ENCODE data around the gene ENO2. TPM values are rescaled to one million over a fixed set of nuclear protein-coding genes. Genes with fewer than 3 reads are reported as not detected.

The ENO2 gene
- total and polyA plus RNA-seq, 2 experiments from 2014 or later: 43.5 to 53.5 TPM

- H3K4me3 ChIP-seq: no peak overlapping the region
- no peak overlapping the region for H3K27ac ChIP-seq (ENCODE audit: low read depth)
- H3F3A ChIP-seq (replicated peaks; ENCODE audit: low read depth): peaks cover 25% of the 10 kb centered on the region
- peaks cover 37% of the 10 kb centered on the region for H3K4me1 Mint-ChIP-seq
- TF ChIP-seq EZH2 (IDR thresholded peaks at IDR 0.05; ENCODE audit: low read depth, unreplicated experiment): no peak
- no peak for TF ChIP-seq CTCF (conservative IDR thresholded peaks at IDR 0.05; ENCODE audit: low read depth in 2 of 2)
- TF ChIP-seq ZNF331 (CRISPR knock-in tag; IDR thresholded peaks at IDR 0.05; ENCODE audit: low read depth): no peak
- no peak for TF ChIP-seq POLR2AphosphoS5 (IDR thresholded peaks at IDR 0.05; ENCODE audit: low read depth)
- TF ChIP-seq, protein P1, sequence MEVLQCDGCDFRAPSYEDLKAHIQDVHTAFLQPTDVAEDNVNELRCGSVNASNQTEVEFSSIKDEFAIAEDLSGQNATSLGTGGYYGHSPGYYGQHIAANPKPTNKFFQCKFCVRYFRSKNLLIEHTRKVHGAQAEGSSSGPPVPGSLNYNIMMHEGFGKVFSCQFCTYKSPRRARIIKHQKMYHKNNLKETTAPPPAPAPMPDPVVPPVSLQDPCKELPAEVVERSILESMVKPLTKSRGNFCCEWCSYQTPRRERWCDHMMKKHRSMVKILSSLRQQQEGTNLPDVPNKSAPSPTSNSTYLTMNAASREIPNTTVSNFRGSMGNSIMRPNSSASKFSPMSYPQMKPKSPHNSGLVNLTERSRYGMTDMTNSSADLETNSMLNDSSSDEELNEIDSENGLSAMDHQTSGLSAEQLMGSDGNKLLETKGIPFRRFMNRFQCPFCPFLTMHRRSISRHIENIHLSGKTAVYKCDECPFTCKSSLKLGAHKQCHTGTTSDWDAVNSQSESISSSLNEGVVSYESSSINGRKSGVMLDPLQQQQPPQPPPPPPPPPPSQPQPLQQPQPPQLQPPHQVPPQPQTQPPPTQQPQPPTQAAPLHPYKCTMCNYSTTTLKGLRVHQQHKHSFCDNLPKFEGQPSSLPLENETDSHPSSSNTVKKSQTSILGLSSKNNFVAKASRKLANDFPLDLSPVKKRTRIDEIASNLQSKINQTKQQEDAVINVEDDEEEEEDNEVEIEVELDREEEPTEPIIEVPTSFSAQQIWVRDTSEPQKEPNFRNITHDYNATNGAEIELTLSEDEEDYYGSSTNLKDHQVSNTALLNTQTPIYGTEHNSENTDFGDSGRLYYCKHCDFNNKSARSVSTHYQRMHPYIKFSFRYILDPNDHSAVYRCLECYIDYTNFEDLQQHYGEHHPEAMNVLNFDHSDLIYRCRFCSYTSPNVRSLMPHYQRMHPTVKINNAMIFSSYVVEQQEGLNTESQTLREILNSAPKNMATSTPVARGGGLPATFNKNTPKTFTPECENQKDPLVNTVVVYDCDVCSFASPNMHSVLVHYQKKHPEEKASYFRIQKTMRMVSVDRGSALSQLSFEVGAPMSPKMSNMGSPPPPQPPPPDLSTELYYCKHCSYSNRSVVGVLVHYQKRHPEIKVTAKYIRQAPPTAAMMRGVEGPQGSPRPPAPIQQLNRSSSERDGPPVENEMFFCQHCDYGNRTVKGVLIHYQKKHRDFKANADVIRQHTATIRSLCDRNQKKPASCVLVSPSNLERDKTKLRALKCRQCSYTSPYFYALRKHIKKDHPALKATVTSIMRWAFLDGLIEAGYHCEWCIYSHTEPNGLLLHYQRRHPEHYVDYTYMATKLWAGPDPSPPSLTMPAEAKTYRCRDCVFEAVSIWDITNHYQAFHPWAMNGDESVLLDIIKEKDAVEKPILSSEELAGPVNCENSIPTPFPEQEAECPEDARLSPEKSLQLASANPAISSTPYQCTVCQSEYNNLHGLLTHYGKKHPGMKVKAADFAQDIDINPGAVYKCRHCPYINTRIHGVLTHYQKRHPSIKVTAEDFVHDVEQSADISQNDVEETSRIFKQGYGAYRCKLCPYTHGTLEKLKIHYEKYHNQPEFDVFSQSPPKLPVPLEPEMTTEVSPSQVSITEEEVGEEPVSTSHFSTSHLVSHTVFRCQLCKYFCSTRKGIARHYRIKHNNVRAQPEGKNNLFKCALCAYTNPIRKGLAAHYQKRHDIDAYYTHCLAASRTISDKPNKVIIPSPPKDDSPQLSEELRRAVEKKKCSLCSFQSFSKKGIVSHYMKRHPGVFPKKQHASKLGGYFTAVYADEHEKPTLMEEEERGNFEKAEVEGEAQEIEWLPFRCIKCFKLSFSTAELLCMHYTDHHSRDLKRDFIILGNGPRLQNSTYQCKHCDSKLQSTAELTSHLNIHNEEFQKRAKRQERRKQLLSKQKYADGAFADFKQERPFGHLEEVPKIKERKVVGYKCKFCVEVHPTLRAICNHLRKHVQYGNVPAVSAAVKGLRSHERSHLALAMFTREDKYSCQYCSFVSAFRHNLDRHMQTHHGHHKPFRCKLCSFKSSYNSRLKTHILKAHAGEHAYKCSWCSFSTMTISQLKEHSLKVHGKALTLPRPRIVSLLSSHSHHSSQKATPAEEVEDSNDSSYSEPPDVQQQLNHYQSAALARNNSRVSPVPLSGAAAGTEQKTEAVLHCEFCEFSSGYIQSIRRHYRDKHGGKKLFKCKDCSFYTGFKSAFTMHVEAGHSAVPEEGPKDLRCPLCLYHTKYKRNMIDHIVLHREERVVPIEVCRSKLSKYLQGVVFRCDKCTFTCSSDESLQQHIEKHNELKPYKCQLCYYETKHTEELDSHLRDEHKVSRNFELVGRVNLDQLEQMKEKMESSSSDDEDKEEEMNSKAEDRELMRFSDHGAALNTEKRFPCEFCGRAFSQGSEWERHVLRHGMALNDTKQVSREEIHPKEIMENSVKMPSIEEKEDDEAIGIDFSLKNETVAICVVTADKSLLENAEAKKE (CRISPR knock-in tag; IDR thresholded peaks at IDR 0.05): no peak
- TF ChIP-seq JUNB (IDR thresholded peaks at IDR 0.05; ENCODE audit: unreplicated experiment): no peak
- no peak for TF ChIP-seq ZNF114 (CRISPR knock-in tag; IDR thresholded peaks at IDR 0.05)
- no peak for TF ChIP-seq NANOG (IDR thresholded peaks at IDR 0.05; ENCODE audit: borderline replicate concordance)
- no peak for TF ChIP-seq CREB1 (CRISPR knock-in tag; IDR thresholded peaks at IDR 0.05; ENCODE audit: low read depth)
- TF ChIP-seq, protein P2, sequence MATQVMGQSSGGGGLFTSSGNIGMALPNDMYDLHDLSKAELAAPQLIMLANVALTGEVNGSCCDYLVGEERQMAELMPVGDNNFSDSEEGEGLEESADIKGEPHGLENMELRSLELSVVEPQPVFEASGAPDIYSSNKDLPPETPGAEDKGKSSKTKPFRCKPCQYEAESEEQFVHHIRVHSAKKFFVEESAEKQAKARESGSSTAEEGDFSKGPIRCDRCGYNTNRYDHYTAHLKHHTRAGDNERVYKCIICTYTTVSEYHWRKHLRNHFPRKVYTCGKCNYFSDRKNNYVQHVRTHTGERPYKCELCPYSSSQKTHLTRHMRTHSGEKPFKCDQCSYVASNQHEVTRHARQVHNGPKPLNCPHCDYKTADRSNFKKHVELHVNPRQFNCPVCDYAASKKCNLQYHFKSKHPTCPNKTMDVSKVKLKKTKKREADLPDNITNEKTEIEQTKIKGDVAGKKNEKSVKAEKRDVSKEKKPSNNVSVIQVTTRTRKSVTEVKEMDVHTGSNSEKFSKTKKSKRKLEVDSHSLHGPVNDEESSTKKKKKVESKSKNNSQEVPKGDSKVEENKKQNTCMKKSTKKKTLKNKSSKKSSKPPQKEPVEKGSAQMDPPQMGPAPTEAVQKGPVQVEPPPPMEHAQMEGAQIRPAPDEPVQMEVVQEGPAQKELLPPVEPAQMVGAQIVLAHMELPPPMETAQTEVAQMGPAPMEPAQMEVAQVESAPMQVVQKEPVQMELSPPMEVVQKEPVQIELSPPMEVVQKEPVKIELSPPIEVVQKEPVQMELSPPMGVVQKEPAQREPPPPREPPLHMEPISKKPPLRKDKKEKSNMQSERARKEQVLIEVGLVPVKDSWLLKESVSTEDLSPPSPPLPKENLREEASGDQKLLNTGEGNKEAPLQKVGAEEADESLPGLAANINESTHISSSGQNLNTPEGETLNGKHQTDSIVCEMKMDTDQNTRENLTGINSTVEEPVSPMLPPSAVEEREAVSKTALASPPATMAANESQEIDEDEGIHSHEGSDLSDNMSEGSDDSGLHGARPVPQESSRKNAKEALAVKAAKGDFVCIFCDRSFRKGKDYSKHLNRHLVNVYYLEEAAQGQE (IDR thresholded peaks at IDR 0.05; ENCODE audit: unreplicated experiment): no peak
- no peak for ATAC-seq
- H3K9me2 ChIP-seq (ENCODE audit: insufficient read depth): no peaks in the 10 kb centered on the region
- H3K27ac Mint-ChIP-seq: no peak overlapping the region
- no peak overlapping the region for H2AFZ ChIP-seq
- no peaks in the 10 kb centered on the region for H3K9me3 Mint-ChIP-seq
- peaks cover 11% of the 10 kb centered on the region for H3K36me3 Mint-ChIP-seq (ENCODE audit: low read depth)
- H3K27me3 ChIP-seq (ENCODE audit: insufficient read depth): no peaks in the 10 kb centered on the region
- H4K20me1 ChIP-seq (replicated peaks; ENCODE audit: insufficient read depth): no peaks in the 10 kb centered on the region
- peaks cover 17% of the 10 kb centered on the region for H3K79me2 ChIP-seq (replicated peaks; ENCODE audit: insufficient read depth)
- peaks cover 20% of the 10 kb centered on the region for H3K27me3 Mint-ChIP-seq (ENCODE audit: insufficient read depth, low read depth, poor library complexity)
- H3K4me3 Mint-ChIP-seq: no peak overlapping the region
- no peak for DNase-seq (ENCODE audit: low spot score)
- H3K36me3 ChIP-seq (ENCODE audit: insufficient read depth): no peaks in the 10 kb centered on the region; the same call in 1 of the 2 replicates
- peaks cover 38% of the 10 kb centered on the region for H3K4me1 ChIP-seq (ENCODE audit: insufficient read depth)
- no peak overlapping the region for H3K4me2 ChIP-seq
Measured at GRCh38 chr12:6959805-6960592, 45.6 kb downstream of the ENO2 start.

Data from GM23338 (cell line).